ENCODE measurements around the gene WDFY2.

Gene WDFY2

DNA sequence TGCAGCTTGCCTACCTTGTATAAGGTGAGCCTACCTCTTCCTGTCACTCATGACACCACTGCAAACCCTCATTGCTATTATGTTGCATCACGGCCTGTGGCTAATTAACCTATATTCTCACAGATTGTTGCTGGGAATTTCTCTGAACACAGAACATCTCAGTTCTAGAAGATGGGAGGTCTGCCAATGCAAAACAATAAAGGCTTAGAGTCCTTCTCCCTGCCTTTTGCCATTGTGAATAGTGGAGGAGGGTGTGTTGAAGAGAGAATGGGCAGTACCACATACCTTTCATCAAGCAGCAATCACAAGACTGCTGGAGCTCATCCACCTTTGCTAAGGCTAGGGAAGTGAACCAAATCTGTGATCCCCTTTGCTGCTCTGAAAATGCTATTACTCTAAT is 34.4 kb downstream of the WDFY2 start:
- no peak for TF ChIP-seq EZH2 (IDR thresholded peaks at IDR 0.05)
- no peak for TF ChIP-seq FOXP2 (optimal IDR thresholded peaks at IDR 0.05; ENCODE audit: control extremely low read depth, extremely low read length, insufficient read depth)
- TF ChIP-seq POLR2AphosphoS5 (IDR thresholded peaks at IDR 0.05; ENCODE audit: borderline replicate concordance, low read depth, low read length), result no peak
- Histone ChIP-seq H3K4me3 (no peak overlapping the region), H3K9ac (ENCODE audit: insufficient read length) (no peak overlapping the region), H3K36me3 (ENCODE audit: insufficient read depth, low read length) (no peaks in the 10 kb centered on the region), H3K9me3 (ENCODE audit: low read depth, low read length) (no peaks in the 10 kb centered on the region), H3K27ac (no peak overlapping the region)
- no peak for DNase-seq (ENCODE audit: low read depth, low spot score)

DNA sequence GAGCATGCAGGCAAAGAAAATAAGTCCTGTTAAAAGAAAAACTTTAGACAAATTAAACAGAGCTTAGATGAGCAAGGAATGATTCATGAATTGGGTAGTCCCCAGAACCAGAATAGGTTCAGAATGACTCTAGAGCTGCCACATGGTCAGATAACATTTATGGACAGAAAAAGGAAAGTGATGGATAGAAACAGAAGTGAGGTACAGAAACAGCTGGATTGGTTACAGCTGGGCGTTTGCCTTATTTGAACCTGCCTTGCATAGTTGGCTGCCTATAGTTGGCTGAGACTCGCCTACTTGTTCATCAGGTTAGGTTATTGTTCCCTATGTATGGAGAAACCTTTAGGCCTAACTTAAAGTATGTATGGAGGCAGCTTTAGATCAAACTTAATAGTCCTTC is 35.4 kb downstream of the WDFY2 start:
- H3K9ac ChIP-seq (ENCODE audit: insufficient read length), result no peak overlapping the region
- H3K4me3 ChIP-seq, result no peak overlapping the region
- TF ChIP-seq POLR2AphosphoS5 (IDR thresholded peaks at IDR 0.05; ENCODE audit: borderline replicate concordance, low read depth, low read length) (no peak), FOXP2 (optimal IDR thresholded peaks at IDR 0.05; ENCODE audit: control extremely low read depth, extremely low read length, insufficient read depth) (no peak), EZH2 (IDR thresholded peaks at IDR 0.05) (no peak)
- DNase-seq (ENCODE audit: low read depth, low spot score), result no peak
- no peaks in the 10 kb centered on the region for H3K9me3 ChIP-seq (ENCODE audit: low read depth, low read length)
- no peaks in the 10 kb centered on the region for H3K36me3 ChIP-seq (ENCODE audit: insufficient read depth, low read length)
- H3K27ac ChIP-seq, result peak overlapping the region; percentile 78

DNA sequence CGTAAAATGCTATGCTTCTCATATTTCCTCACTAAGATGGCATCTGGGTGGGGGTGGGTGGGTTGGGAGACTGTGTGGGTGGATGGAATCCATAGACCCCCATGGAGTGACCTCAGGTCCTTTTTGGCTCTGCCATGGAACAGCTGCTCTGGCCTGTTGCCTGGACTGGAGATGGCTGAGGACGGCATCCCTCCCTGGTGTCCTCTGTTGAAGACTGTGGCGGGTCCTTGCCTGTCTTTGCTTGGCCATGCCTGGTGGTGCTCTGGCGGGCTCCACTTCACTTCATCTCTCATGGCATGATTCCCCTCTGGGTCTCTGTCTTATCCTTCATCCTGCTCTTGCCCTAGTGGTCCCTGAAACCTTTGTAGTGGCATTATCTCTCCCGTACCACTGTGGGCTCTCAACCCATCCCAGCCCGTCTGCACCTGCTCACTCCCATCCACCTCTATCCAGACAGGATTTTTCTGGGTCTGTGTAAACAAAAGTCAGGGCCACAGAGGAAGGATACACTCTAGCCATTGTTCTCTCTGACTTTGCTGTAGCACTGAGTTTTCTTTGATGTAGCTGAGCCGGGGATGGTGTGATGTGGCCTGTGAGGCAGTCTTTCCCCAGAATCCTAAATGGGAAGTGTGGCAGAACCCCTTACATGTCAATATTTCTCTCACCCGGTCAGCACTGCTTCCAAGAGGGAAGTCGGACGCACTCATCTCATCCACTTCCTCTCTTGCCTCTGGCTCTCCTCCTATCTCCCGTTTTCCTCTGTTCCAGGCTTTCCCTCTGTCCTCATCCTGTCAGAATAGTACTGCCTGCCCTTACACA is 36.1 kb downstream of the WDFY2 start:
- no peak for DNase-seq (ENCODE audit: low read depth, low spot score)
- Histone ChIP-seq H3K4me3 (no peak overlapping the region), H3K9ac (ENCODE audit: insufficient read length) (peak overlapping the region; percentile 16), H3K9me3 (ENCODE audit: low read depth, low read length) (no peaks in the 10 kb centered on the region), H3K36me3 (ENCODE audit: insufficient read depth, low read length) (no peaks in the 10 kb centered on the region), H3K27ac (peak overlapping the region; percentile 95)
- TF ChIP-seq FOXP2 (optimal IDR thresholded peaks at IDR 0.05; ENCODE audit: control extremely low read depth, extremely low read length, insufficient read depth) (no peak), POLR2AphosphoS5 (IDR thresholded peaks at IDR 0.05; ENCODE audit: borderline replicate concordance, low read depth, low read length) (no peak), EZH2 (IDR thresholded peaks at IDR 0.05) (no peak)

DNA sequence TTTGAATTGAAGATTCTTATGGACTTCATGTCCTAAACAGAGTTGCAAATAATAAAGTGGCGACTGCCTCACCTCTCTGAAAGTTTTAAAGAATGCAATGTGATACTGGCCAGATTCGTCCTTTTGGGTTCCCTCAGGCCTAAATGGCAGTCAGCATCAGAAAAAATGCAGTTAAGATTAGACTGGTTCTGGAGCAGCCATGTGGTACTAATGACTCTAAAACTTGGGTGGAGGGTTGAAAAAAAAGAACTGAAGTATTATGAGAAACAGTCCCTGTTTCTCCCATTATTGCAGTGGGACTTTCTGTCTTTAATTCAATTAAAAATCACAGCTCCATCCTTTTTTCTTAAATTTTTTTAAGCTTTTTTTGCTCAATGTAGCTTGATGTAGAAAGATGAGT is 37.3 kb downstream of the WDFY2 start:
- TF ChIP-seq POLR2AphosphoS5 (IDR thresholded peaks at IDR 0.05; ENCODE audit: borderline replicate concordance, low read depth, low read length) (no peak), EZH2 (IDR thresholded peaks at IDR 0.05) (no peak), FOXP2 (optimal IDR thresholded peaks at IDR 0.05; ENCODE audit: control extremely low read depth, extremely low read length, insufficient read depth) (no peak)
- Histone ChIP-seq H3K36me3 (ENCODE audit: insufficient read depth, low read length) (no peaks in the 10 kb centered on the region), H3K27ac (peak overlapping the region; percentile 95), H3K9ac (ENCODE audit: insufficient read length) (peak overlapping the region; percentile 53), H3K9me3 (ENCODE audit: low read depth, low read length) (no peaks in the 10 kb centered on the region), H3K4me3 (peak overlapping the region; percentile 27; the same call in 1 of the 2 replicates)
- no peak for DNase-seq (ENCODE audit: low read depth, low spot score)

DNA sequence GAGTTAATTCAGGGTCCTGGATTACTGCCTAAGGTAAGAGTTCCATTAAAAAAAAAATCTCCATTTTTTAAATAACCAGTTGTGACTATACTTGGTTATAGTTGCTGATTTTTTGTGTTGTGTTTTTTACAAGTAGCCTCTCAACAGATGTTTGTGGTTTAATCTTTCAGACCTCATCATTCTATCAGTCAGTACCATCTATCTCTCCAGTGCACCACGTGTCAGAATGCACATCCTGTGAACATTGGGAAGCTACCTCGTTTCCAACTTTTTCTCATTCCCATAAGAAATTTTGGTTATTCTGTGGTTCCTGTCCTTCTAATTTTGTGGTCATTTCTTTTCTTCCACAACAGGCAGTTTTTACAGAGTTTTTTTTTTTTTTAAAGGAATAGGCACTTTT is 39.2 kb downstream of the WDFY2 start:
- peak overlapping the region; percentile 8; the same call in 1 of the 2 replicates for H3K4me3 ChIP-seq
- H3K27ac ChIP-seq, result peak overlapping the region; percentile 86
- H3K9ac ChIP-seq (ENCODE audit: insufficient read length), result no peak overlapping the region
- TF ChIP-seq FOXP2 (optimal IDR thresholded peaks at IDR 0.05; ENCODE audit: control extremely low read depth, extremely low read length, insufficient read depth), result no peak
- TF ChIP-seq POLR2AphosphoS5 (IDR thresholded peaks at IDR 0.05; ENCODE audit: borderline replicate concordance, low read depth, low read length), result no peak
- TF ChIP-seq EZH2 (IDR thresholded peaks at IDR 0.05), result no peak
- no peaks in the 10 kb centered on the region for H3K36me3 ChIP-seq (ENCODE audit: insufficient read depth, low read length)
- H3K9me3 ChIP-seq (ENCODE audit: low read depth, low read length), result no peaks in the 10 kb centered on the region
- no peak for DNase-seq (ENCODE audit: low read depth, low spot score)

DNA sequence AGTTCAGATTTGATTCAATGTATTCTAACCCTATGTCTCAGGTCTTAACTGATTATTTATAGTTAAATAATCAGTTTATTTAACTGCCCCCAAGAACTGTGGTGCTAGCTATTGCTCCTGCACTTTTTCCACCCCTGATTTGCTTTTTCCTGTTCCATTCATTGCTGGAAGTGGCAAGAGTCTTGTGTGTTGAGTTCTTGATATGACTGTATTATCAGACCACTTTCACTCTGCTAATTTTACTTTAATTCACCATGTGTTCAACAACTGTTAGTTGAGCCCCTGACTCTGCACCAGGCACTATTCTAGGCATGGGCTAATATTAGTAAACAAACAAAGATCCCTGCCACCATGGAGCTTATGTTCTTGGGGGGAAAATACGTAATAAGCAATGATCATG is 39.9 kb downstream of the WDFY2 start:
- no peak for DNase-seq (ENCODE audit: low read depth, low spot score)
- no peak overlapping the region for H3K9ac ChIP-seq (ENCODE audit: insufficient read length)
- no peak for TF ChIP-seq POLR2AphosphoS5 (IDR thresholded peaks at IDR 0.05; ENCODE audit: borderline replicate concordance, low read depth, low read length)
- TF ChIP-seq EZH2 (IDR thresholded peaks at IDR 0.05), result no peak
- TF ChIP-seq FOXP2 (optimal IDR thresholded peaks at IDR 0.05; ENCODE audit: control extremely low read depth, extremely low read length, insufficient read depth), result no peak
- H3K27ac ChIP-seq, result peak overlapping the region; percentile 86
- H3K4me3 ChIP-seq, result no peak overlapping the region
- no peaks in the 10 kb centered on the region for H3K9me3 ChIP-seq (ENCODE audit: low read depth, low read length)
- no peaks in the 10 kb centered on the region for H3K36me3 ChIP-seq (ENCODE audit: insufficient read depth, low read length)

DNA sequence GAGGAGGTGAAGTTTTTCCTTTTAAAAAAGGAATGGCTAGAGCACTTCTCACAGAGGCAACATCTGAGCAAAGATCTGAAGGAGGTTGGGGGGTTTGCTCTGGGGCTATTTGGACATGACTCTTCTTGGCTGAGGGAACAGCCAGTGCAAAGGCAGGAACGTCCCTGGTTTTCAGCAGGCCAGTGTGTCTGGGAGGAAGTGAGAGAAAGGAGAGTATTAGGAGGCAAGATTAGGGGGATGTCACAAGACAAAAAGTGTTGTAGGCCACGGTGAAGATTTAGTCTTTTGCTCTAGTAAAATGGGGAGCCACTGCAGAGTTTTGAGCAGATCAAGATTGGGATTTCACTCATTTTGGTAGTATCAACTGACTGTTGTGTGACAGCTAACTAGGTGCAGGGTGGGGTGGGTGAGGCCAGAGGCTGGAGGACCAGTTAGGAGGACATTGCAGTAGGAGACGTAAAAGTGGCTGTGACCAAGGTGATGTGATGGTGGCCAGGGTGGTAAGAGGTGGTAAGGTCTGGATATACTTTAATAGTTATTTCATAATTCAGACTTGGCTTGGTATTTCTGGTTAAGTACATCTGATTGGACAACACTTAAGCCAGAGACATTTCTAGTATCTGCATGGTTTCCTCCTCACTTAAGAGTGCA is 40.6 kb downstream of the WDFY2 start:
- Histone ChIP-seq H3K4me3 (no peak overlapping the region; the same call in 1 of the 2 replicates), H3K9ac (ENCODE audit: insufficient read length) (no peak overlapping the region), H3K27ac (peak overlapping the region; percentile 86), H3K36me3 (ENCODE audit: insufficient read depth, low read length) (no peaks in the 10 kb centered on the region), H3K9me3 (ENCODE audit: low read depth, low read length) (no peaks in the 10 kb centered on the region)
- TF ChIP-seq EZH2 (IDR thresholded peaks at IDR 0.05), result no peak
- TF ChIP-seq FOXP2 (optimal IDR thresholded peaks at IDR 0.05; ENCODE audit: control extremely low read depth, extremely low read length, insufficient read depth), result no peak
- DNase-seq (ENCODE audit: low read depth, low spot score), result no peak

DNA sequence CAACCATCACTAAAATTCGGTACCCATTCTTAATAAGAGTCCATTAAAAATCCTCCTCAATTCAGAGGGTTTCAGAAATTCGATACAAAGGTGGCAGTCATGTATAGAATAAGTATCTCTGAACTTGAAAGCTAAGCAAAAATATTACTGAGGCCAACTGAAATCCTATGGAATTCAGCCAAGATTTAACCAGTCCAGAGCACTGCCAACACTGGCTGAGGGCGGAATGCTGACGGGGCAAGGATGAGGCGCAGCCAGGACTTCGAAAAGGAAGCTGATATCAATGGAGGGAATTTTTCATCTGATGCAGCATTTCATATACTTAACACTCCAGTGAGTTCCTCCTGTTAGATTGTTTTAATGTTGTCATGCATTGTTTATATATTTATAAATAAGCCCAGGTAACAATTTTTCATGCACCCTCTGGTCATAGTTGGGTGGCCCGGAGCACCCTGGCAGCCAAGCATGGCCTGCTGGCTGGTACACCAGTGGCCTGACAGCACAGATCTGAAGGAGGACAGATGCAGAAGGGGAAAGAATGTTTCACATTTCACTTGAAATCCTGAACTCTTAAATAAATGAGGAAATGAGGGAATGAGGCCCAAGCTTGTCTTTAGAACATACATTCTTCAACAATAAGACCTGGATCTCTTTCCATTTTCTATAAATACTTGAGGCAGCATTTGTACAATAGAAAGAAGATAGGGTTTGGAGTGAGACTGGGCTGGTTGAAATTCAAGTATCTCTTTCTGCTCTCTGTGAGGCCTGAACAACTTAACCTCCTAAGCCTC is 41.5 kb downstream of the WDFY2 start:
- Histone ChIP-seq H3K4me3 (peak overlapping the region; percentile 28; the same call in 1 of the 2 replicates), H3K36me3 (ENCODE audit: insufficient read depth, low read length) (no peaks in the 10 kb centered on the region), H3K9me3 (ENCODE audit: low read depth, low read length) (no peaks in the 10 kb centered on the region), H3K9ac (ENCODE audit: insufficient read length) (no peak overlapping the region), H3K27ac (peak overlapping the region; percentile 86)
- no peak for DNase-seq (ENCODE audit: low read depth, low spot score)
- TF ChIP-seq FOXP2 (optimal IDR thresholded peaks at IDR 0.05; ENCODE audit: control extremely low read depth, extremely low read length, insufficient read depth), result no peak
- no peak for TF ChIP-seq POLR2AphosphoS5 (IDR thresholded peaks at IDR 0.05; ENCODE audit: borderline replicate concordance, low read depth, low read length)
- no peak for TF ChIP-seq EZH2 (IDR thresholded peaks at IDR 0.05)
